Airway epithelial cell (primary cell): ENCODE measurements around the gene CNOT2. TPM values are rescaled to one million over a fixed set of nuclear protein-coding genes. Genes with fewer than 3 reads are reported as not detected.

Experiments
- total RNA-seq: library from RNA; depleted of rRNA; stranded (reverse); fragments of >200 nt; gene quantifications from 2 replicates; pipeline ENCODE4 v1.2.3, GENCODE V29; 2015

CNOT2 gene, protein sequence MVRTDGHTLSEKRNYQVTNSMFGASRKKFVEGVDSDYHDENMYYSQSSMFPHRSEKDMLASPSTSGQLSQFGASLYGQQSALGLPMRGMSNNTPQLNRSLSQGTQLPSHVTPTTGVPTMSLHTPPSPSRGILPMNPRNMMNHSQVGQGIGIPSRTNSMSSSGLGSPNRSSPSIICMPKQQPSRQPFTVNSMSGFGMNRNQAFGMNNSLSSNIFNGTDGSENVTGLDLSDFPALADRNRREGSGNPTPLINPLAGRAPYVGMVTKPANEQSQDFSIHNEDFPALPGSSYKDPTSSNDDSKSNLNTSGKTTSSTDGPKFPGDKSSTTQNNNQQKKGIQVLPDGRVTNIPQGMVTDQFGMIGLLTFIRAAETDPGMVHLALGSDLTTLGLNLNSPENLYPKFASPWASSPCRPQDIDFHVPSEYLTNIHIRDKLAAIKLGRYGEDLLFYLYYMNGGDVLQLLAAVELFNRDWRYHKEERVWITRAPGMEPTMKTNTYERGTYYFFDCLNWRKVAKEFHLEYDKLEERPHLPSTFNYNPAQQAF
- 61.6 and 62.4 TPM in 2 replicates for total RNA-seq

GRCh38 chr12:70242695-70243509 lies at the start of gene CNOT2:
CNOT2 (plus strand) TSS chr12:70243433; CDS start chr12:70278227, 34,794 bp downstream.

DNA sequence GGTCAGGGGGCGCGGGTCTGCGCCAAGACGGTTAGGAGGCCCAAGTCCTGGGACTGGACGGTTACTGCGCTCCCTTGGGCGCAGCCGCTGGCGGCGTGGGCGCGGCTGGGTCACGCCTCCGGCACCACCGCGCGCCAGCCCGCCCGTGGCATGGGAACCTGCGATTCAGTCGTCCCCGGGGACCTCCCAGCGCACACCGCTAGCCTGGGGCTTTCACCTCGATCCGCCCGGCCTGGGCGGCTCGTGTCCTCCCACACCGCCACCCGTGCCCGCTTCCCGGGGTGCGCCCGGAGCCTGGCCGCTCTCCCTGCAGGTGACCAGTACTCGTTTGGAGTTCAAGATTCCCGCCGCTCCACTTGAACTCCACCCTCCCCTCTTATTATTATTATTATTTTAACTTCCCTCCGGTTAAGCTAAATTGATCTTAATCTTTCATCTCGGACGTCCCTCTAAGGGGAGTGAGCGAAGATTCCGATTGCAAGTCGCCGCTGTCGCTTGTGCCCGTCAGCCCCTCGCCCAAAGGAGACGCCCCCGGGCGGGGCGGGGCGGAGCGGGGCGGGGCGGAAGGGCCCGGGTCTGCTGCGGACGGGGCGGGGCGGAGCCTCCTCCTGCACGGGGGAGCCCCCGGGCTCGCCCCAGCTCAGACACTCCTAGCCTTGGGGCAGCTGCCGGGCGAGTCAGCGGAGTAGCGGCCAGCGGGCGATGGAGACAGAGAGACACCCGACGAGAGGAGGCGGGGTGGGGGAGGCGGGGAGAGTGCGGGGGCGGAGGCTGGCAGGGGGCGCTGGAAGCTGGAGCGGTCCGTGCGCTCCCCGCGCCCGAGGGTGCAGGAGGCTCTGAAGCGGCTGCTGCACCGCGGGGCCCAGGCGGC lies 122.7 kb downstream of the CNOT2 start, which contains the start of gene KCNMB4:
TSS of gene KCNMB4 (plus strand) at position 643 of the 871 bp plus-strand sequence. CDS start 445 bp downstream, outside the sequence.

Other genes with a start within 250 kb of the CNOT2 start
- 0.33 and 2.0 TPM in 2 replicates for gene KCNMB4, start 122.9 kb downstream of the CNOT2 start, total RNA-seq